HTERT RPE-1 (cell line): Measurements from ENCODE around the gene KRTAP10-11.

Source experiments
- in situ Hi-C: fragments of 300-500 bp; cut with MboI; formaldehyde crosslinking; loops from 4 replicates; pipeline ENCODE4 v1.14.3; 2020; ENCODE audit warnings: low sequenced_read_pairs

Gene KRTAP10-11

GRCh38 chr21:44694776-44695175 is 48.6 kb downstream of the KRTAP10-11 start:
- in situ Hi-C loops, result no loop called here

- in situ Hi-C loops, result no loop called here
Measured at GRCh38 chr21:44695184-44695583, 49.0 kb downstream of the KRTAP10-11 start.

- in situ Hi-C loops, result no loop called here
Measured at GRCh38 chr21:44695641-44696040, 49.4 kb downstream of the KRTAP10-11 start.

- in situ Hi-C loops, result no loop called here
Measured at GRCh38 chr21:44696572-44696971, 50.4 kb downstream of the KRTAP10-11 start.
